ENCODE measurements around the gene DUSP28. TPM values are rescaled to one million over a fixed set of nuclear protein-coding genes. Genes with fewer than 3 reads are reported as not detected.

DUSP28 gene
- total RNA-seq, 1 experiment from 2014 or later, result 2.3 TPM

DNA sequence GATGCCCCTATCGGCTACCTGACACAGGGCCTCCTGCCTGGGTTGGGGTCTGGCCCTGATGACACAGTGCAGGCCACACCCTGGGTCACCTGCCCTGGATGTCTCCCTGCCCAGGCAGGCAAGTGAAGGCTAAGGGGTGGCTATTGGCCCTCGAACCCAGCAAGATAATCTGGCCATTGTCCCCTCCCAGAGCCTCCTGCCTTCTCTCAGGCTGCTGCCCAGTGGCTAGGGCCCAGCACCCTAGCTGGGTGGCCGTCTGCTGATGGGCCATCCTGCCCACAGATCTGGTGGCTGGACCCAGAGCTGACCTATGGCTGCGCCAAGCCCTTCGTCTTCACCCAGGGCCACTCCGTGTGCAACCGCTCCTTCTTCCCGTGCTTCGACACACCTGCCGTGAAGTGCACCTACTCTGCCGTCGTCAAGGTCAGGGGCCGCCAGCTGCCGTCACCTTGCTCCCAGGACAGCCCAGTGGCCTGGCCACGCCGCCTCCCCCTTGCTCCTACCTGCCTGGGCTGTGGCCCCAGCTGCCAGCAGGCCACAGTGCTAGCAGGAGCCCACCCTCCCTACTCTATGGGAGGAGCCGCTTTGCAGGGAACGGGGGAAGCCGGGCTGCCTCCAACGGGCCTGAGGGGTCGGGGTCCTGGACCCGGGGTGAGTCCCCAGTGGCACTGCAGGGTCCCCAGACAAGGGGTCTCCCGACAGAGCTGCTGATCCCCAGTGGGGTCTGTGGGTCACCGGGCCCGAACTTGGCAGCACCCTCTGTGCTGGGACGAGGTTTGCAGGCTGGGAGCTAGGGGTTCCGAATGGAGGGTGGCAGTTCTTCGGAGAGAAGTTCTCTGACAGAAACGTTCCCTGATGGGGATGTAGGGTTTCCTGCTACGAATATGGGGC lies 12.2 kb downstream of the DUSP28 start (continued):
- TF ChIP-seq, protein P1, sequence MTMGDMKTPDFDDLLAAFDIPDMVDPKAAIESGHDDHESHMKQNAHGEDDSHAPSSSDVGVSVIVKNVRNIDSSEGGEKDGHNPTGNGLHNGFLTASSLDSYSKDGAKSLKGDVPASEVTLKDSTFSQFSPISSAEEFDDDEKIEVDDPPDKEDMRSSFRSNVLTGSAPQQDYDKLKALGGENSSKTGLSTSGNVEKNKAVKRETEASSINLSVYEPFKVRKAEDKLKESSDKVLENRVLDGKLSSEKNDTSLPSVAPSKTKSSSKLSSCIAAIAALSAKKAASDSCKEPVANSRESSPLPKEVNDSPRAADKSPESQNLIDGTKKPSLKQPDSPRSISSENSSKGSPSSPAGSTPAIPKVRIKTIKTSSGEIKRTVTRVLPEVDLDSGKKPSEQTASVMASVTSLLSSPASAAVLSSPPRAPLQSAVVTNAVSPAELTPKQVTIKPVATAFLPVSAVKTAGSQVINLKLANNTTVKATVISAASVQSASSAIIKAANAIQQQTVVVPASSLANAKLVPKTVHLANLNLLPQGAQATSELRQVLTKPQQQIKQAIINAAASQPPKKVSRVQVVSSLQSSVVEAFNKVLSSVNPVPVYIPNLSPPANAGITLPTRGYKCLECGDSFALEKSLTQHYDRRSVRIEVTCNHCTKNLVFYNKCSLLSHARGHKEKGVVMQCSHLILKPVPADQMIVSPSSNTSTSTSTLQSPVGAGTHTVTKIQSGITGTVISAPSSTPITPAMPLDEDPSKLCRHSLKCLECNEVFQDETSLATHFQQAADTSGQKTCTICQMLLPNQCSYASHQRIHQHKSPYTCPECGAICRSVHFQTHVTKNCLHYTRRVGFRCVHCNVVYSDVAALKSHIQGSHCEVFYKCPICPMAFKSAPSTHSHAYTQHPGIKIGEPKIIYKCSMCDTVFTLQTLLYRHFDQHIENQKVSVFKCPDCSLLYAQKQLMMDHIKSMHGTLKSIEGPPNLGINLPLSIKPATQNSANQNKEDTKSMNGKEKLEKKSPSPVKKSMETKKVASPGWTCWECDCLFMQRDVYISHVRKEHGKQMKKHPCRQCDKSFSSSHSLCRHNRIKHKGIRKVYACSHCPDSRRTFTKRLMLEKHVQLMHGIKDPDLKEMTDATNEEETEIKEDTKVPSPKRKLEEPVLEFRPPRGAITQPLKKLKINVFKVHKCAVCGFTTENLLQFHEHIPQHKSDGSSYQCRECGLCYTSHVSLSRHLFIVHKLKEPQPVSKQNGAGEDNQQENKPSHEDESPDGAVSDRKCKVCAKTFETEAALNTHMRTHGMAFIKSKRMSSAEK (CRISPR knock-in tag; IDR thresholded peaks at IDR 0.05; ENCODE audit: borderline replicate concordance), result no peak
- TF ChIP-seq ESRRA (CRISPR knock-in tag; IDR thresholded peaks at IDR 0.05; ENCODE audit: borderline replicate concordance) (no peak), RELA (CRISPR knock-in tag; IDR thresholded peaks at IDR 0.05; ENCODE audit: borderline replicate concordance) (no peak)

DNA sequence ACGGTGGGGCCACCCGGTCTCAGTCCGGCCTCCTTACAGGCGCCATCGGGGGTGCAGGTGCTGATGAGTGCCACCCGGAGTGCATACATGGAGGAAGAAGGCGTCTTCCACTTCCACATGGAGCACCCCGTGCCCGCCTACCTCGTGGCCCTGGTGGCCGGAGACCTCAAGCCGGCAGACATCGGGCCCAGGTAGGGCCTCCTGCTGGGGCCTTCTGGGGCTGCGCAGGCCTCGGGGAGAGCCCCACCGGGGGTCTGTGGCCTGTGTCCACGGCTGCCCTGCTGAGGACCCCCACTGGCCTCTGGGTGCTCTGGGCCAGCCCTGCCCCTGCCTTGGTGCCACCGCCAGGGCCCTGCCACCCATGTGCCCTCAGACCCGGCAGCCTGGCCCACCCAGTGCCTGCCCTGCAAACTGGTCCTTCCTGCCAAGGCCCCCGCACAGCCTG lies 12.9 kb downstream of the DUSP28 start:
- ChIA-PET CTCF (interaction anchor here (1.4 kb wide), 1 partner anchor 59 kb away, joined by 4 read pairs; no protein-coding TSS in a partner anchor), POLR2A (no interaction called here)
- H3K27me3 Mint-ChIP-seq (ENCODE audit: low read depth), result peaks cover 12% of the 10 kb centered on the region
- ATAC-seq (no peak), DNase-seq (ENCODE audit: low spot score) (no peak)
- H3K36me3 Mint-ChIP-seq, result no peaks in the 10 kb centered on the region
- H3K27ac Mint-ChIP-seq, result no peak overlapping the region
- no peaks in the 10 kb centered on the region for H3K4me1 Mint-ChIP-seq
- no peaks in the 10 kb centered on the region for H3K9me3 Mint-ChIP-seq
- H3K4me3 Mint-ChIP-seq, result no peak overlapping the region
- TF ChIP-seq, protein P2, sequence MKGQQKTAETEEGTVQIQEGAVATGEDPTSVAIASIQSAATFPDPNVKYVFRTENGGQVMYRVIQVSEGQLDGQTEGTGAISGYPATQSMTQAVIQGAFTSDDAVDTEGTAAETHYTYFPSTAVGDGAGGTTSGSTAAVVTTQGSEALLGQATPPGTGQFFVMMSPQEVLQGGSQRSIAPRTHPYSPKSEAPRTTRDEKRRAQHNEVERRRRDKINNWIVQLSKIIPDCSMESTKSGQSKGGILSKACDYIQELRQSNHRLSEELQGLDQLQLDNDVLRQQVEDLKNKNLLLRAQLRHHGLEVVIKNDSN (CRISPR knock-in tag; IDR thresholded peaks at IDR 0.05), result no peak
- TF ChIP-seq ESRRA (CRISPR knock-in tag; IDR thresholded peaks at IDR 0.05; ENCODE audit: borderline replicate concordance), result no peak
- TF ChIP-seq, protein P3, sequence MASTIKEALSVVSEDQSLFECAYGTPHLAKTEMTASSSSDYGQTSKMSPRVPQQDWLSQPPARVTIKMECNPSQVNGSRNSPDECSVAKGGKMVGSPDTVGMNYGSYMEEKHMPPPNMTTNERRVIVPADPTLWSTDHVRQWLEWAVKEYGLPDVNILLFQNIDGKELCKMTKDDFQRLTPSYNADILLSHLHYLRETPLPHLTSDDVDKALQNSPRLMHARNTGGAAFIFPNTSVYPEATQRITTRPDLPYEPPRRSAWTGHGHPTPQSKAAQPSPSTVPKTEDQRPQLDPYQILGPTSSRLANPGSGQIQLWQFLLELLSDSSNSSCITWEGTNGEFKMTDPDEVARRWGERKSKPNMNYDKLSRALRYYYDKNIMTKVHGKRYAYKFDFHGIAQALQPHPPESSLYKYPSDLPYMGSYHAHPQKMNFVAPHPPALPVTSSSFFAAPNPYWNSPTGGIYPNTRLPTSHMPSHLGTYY (CRISPR knock-in tag; IDR thresholded peaks at IDR 0.05), result no peak
- TF ChIP-seq, protein P4, sequence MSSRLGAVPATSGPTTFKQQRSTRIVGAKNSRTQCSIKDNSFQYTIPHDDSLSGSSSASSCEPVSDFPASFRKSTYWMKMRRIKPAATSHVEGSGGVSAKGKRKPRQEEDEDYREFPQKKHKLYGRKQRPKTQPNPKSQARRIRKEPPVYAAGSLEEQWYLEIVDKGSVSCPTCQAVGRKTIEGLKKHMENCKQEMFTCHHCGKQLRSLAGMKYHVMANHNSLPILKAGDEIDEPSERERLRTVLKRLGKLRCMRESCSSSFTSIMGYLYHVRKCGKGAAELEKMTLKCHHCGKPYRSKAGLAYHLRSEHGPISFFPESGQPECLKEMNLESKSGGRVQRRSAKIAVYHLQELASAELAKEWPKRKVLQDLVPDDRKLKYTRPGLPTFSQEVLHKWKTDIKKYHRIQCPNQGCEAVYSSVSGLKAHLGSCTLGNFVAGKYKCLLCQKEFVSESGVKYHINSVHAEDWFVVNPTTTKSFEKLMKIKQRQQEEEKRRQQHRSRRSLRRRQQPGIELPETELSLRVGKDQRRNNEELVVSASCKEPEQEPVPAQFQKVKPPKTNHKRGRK (CRISPR knock-in tag; IDR thresholded peaks at IDR 0.05; ENCODE audit: borderline replicate concordance), result no peak
- TF ChIP-seq, protein P5, sequence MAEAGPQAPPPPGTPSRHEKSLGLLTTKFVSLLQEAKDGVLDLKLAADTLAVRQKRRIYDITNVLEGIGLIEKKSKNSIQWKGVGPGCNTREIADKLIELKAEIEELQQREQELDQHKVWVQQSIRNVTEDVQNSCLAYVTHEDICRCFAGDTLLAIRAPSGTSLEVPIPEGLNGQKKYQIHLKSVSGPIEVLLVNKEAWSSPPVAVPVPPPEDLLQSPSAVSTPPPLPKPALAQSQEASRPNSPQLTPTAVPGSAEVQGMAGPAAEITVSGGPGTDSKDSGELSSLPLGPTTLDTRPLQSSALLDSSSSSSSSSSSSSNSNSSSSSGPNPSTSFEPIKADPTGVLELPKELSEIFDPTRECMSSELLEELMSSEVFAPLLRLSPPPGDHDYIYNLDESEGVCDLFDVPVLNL (CRISPR knock-in tag; IDR thresholded peaks at IDR 0.05; ENCODE audit: borderline replicate concordance, low read depth), result no peak
- TF ChIP-seq, protein P1 (CRISPR knock-in tag; IDR thresholded peaks at IDR 0.05; ENCODE audit: borderline replicate concordance), result no peak
- TF ChIP-seq HMGA2 (CRISPR knock-in tag; IDR thresholded peaks at IDR 0.05), result no peak
- no peak for TF ChIP-seq ZNF232 (CRISPR knock-in tag; IDR thresholded peaks at IDR 0.05)
- TF ChIP-seq SMAD4 (CRISPR knock-in tag; IDR thresholded peaks at IDR 0.05), result no peak
- TF ChIP-seq, protein P6, sequence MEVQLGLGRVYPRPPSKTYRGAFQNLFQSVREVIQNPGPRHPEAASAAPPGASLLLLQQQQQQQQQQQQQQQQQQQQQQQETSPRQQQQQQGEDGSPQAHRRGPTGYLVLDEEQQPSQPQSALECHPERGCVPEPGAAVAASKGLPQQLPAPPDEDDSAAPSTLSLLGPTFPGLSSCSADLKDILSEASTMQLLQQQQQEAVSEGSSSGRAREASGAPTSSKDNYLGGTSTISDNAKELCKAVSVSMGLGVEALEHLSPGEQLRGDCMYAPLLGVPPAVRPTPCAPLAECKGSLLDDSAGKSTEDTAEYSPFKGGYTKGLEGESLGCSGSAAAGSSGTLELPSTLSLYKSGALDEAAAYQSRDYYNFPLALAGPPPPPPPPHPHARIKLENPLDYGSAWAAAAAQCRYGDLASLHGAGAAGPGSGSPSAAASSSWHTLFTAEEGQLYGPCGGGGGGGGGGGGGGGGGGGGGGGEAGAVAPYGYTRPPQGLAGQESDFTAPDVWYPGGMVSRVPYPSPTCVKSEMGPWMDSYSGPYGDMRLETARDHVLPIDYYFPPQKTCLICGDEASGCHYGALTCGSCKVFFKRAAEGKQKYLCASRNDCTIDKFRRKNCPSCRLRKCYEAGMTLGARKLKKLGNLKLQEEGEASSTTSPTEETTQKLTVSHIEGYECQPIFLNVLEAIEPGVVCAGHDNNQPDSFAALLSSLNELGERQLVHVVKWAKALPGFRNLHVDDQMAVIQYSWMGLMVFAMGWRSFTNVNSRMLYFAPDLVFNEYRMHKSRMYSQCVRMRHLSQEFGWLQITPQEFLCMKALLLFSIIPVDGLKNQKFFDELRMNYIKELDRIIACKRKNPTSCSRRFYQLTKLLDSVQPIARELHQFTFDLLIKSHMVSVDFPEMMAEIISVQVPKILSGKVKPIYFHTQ (CRISPR knock-in tag; IDR thresholded peaks at IDR 0.05), result no peak
- TF ChIP-seq, protein P7, sequence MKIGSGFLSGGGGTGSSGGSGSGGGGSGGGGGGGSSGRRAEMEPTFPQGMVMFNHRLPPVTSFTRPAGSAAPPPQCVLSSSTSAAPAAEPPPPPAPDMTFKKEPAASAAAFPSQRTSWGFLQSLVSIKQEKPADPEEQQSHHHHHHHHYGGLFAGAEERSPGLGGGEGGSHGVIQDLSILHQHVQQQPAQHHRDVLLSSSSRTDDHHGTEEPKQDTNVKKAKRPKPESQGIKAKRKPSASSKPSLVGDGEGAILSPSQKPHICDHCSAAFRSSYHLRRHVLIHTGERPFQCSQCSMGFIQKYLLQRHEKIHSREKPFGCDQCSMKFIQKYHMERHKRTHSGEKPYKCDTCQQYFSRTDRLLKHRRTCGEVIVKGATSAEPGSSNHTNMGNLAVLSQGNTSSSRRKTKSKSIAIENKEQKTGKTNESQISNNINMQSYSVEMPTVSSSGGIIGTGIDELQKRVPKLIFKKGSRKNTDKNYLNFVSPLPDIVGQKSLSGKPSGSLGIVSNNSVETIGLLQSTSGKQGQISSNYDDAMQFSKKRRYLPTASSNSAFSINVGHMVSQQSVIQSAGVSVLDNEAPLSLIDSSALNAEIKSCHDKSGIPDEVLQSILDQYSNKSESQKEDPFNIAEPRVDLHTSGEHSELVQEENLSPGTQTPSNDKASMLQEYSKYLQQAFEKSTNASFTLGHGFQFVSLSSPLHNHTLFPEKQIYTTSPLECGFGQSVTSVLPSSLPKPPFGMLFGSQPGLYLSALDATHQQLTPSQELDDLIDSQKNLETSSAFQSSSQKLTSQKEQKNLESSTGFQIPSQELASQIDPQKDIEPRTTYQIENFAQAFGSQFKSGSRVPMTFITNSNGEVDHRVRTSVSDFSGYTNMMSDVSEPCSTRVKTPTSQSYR (CRISPR knock-in tag; IDR thresholded peaks at IDR 0.05), result no peak

Measured in WTC11 (cell line).